Right ventricle myocardium inferior (tissue), 1 donor: ENCODE results near the gene MED14. TPM values are rescaled to one million over a fixed set of nuclear protein-coding genes. Genes with fewer than 3 reads are reported as not detected.

Experiments
- ATAC-seq: fragments of 200-7000 bp; cut with Tn5 transposase; one replicate; pipeline ENCODE4 v1.9.1; 2020; ENCODE audit warnings: mild to moderate bottlenecking, moderate library complexity
- DNase-seq: peaks from one replicate; pipeline ENCODE4 v3.0.0; 2021; ENCODE audit errors: missing footprints
- intact Hi-C: fragments of 100-400 bp; cut with DNase I; formaldehyde crosslinking; loops from one replicate; pipeline ENCODE4 v1.11.0; 2022
- total RNA-seq: library from RNA; stranded (reverse); fragmentation: NEBNext Ultra II Directional; extraction: Animal tissue kit (Norgen Biotek cat#: 25700); gene quantifications from one replicate; pipeline ENCODE4 v1.2.1, GENCODE V29; 2021
- donor health status: DM: no; HTN: yes; CAD: no; lungs with severe emphysema.

Gene MED14
- total RNA-seq, 1 donor from 2014 or later, result 26.3 TPM

GRCh38 chrX:40687169-40687568 lies 48.2 kb downstream of the MED14 start:
- DNase-seq, result no peak
- no peak for ATAC-seq
- intact Hi-C loops, result no loop called here

GRCh38 chrX:40685362-40685918 lies 49.9 kb downstream of the MED14 start:
- ATAC-seq (no peak), DNase-seq (no peak)
- intact Hi-C loops, result no loop called here

GRCh38 chrX:40684092-40684491 lies 51.2 kb downstream of the MED14 start:
- intact Hi-C loops, result no loop called here
- no peak for DNase-seq
- no peak for ATAC-seq

GRCh38 chrX:40683245-40683644 lies 52.1 kb downstream of the MED14 start:
- intact Hi-C loops, result no loop called here
- no peak for DNase-seq
- ATAC-seq, result no peak

GRCh38 chrX:40671126-40671525 lies 64.2 kb downstream of the MED14 start:
- DNase-seq (no peak), ATAC-seq (peak; percentile 16)
- intact Hi-C loops, result no loop called here

- intact Hi-C loops, result no loop called here
- no peak for ATAC-seq
- DNase-seq, result no peak
Observed at GRCh38 chrX:40663880-40664630, 71.3 kb downstream of the MED14 start.

- DNase-seq (no peak), ATAC-seq (no peak)
- intact Hi-C loops, result no loop called here
Observed at GRCh38 chrX:40663078-40663740, 72.1 kb downstream of the MED14 start.

GRCh38 chrX:40661489-40661888 lies 73.9 kb downstream of the MED14 start:
- intact Hi-C loops, result no loop called here
- DNase-seq, result no peak
- no peak for ATAC-seq

- intact Hi-C loops, result no loop called here
- DNase-seq (no peak), ATAC-seq (no peak)
Observed at GRCh38 chrX:40660381-40660780, 75.0 kb downstream of the MED14 start.

GRCh38 chrX:40653535-40653934 lies 81.8 kb downstream of the MED14 start:
- no peak for ATAC-seq
- intact Hi-C loops, result loop anchor here (10.0 kb wide), 2 partner anchors 81 to 601 kb away; partner anchors contain the start of gene MED14
- no peak for DNase-seq

- ATAC-seq, result no peak
- intact Hi-C loops, result loop anchor here (10.0 kb wide), 2 partner anchors 82 to 602 kb away; partner anchors contain the start of gene MED14
- DNase-seq, result no peak
Observed at GRCh38 chrX:40652664-40653063, 82.7 kb downstream of the MED14 start.

GRCh38 chrX:40651620-40652223 lies 83.6 kb downstream of the MED14 start:
- intact Hi-C loops, result loop anchor here (10.0 kb wide), 2 partner anchors 83 to 603 kb away; partner anchors contain the start of gene MED14
- no peak for DNase-seq
- no peak for ATAC-seq

- intact Hi-C loops, result loop anchor here (2.0 kb wide), 1 partner anchor 147 kb away; no protein-coding TSS in a partner anchor
- peak; percentile 91 for ATAC-seq
- DNase-seq, result peak; percentile 94
Observed at GRCh38 chrX:40647307-40648197, 87.8 kb downstream of the MED14 start, which contains the start of gene CXorf38. Gene CXorf38 (minus strand): TSS chrX:40647561. CDS start chrX:40647520, 41 bp downstream.

GRCh38 chrX:40646489-40647306 lies 88.6 kb downstream of the MED14 start:
- intact Hi-C loops, result no loop called here
- peak; percentile 70 for DNase-seq
- peak; percentile 49 for ATAC-seq

GRCh38 chrX:40644821-40645358 lies 90.5 kb downstream of the MED14 start:
- ATAC-seq, result peak; percentile 22
- no peak for DNase-seq
- intact Hi-C loops, result no loop called here

GRCh38 chrX:40644176-40644575 lies 91.2 kb downstream of the MED14 start:
- peak; percentile 38 for ATAC-seq
- no peak for DNase-seq
- intact Hi-C loops, result no loop called here

GRCh38 chrX:40637687-40638086 lies 97.7 kb downstream of the MED14 start:
- intact Hi-C loops, result no loop called here
- no peak for DNase-seq
- no peak for ATAC-seq
